ENCODE data around the gene DRAP1. TPM values are rescaled to one million over a fixed set of nuclear protein-coding genes. Genes with fewer than 3 reads are reported as not detected.

DRAP1 gene
- total RNA-seq, 1 experiment from 2014 or later = 114 TPM

- no peak for TF ChIP-seq E2F1 (CRISPR knock-in tag; IDR thresholded peaks at IDR 0.05)
These were observed 33.3 kb upstream of the DRAP1 start (continued) for GRCh38 chr11:65885808-65886536.

GRCh38 chr11:65886826-65887722 lies 32.2 kb upstream of the DRAP1 start:
- POLR2A ChIA-PET = interaction anchor here (1.1 to 7.2 kb wide), 2 partner anchors 27 to 37 kb away, joined by 4 to 90 read pairs; partner anchors contain the start of genes CFL1 and MUS81
- H3K4me1 Mint-ChIP-seq = peaks cover 34% of the 10 kb centered on the region
- H3K27me3 Mint-ChIP-seq (ENCODE audit: low read depth) = peaks cover 15% of the 10 kb centered on the region
- DNase-seq (ENCODE audit: low spot score) (no peak), ATAC-seq (no peak)
- peaks cover 42% of the 10 kb centered on the region for H3K36me3 Mint-ChIP-seq
- H3K4me3 Mint-ChIP-seq = peak overlapping the region; percentile 97
- TF ChIP-seq AR (CRISPR knock-in tag; IDR thresholded peaks at IDR 0.05) (no peak), CTCF (IDR thresholded peaks at IDR 0.05) (no peak), ZNF396 (CRISPR knock-in tag; IDR thresholded peaks at IDR 0.05; ENCODE audit: borderline replicate concordance) (no peak), ZNF532 (CRISPR knock-in tag; IDR thresholded peaks at IDR 0.05; ENCODE audit: borderline replicate concordance) (no peak), RORB (CRISPR knock-in tag; IDR thresholded peaks at IDR 0.05) (no peak), ZNF121 (CRISPR knock-in tag; IDR thresholded peaks at IDR 0.05) (no peak), PRDM15 (CRISPR knock-in tag; IDR thresholded peaks at IDR 0.05) (no peak), ATF1 (CRISPR knock-in tag; IDR thresholded peaks at IDR 0.05) (no peak)
- H3K27ac Mint-ChIP-seq = peak overlapping the region; percentile 98; the same call in 1 of the 2 replicates
- H3K9me3 Mint-ChIP-seq = no peaks in the 10 kb centered on the region
- CTCF ChIA-PET = interaction anchor here (0.5 to 11.9 kb wide), 17 partner anchors 8 to 272 kb away, joined by 3 to 539 read pairs (median 14); partner anchors contain the start of genes CFL1, CST6, CTSW and EFEMP2
